PFSK-1 (cell line): Measurements from ENCODE around the gene RAMAC.

Experiments
- POLR2AphosphoS5 ChIP-seq: IDR thresholded peaks from 2 replicates; pipeline ENCODE4 v1.6.1; 2012; ENCODE audit warnings: low read depth, mild to moderate bottlenecking, control low read depth, low read length, moderate library complexity
- REST ChIP-seq, 2 experiments: IDR thresholded peaks; 2 replicates each; pipeline versions ENCODE4 v1.6.1 to v1.8.0; 2011 to 2012; ENCODE audit warnings: low read depth in 2 of 2, low read length in 2 of 2, control low read depth in 1 of 2, inconsistent platforms in 1 of 2, mild to moderate bottlenecking in 1 of 2, moderate library complexity in 1 of 2; ENCODE audit not compliant: insufficient read depth in 1 of 2
- TAF1 ChIP-seq: IDR thresholded peaks from 2 replicates; pipeline ENCODE4 v1.6.1; 2012; ENCODE audit warnings: low read length, control low read depth, borderline replicate concordance; ENCODE audit not compliant: insufficient read depth

GRCh38 chr15:82963471-82964341 is 22.3 kb upstream of the RAMAC start:
- no peak for TF ChIP-seq TAF1
- no peak for TF ChIP-seq POLR2AphosphoS5
- no peak for TF ChIP-seq REST (IDR thresholded peaks at IDR 0.05; ENCODE audit: insufficient read depth in 1 of 2, low read depth in 2 of 2, low read length in 2 of 2)
